Suprapubic skin (tissue), 4 donors: Measurements from ENCODE around the gene CNTD1.

ENCODE experiments used
- EP300 ChIP-seq: sonication (generic); formaldehyde crosslinking; IDR thresholded peaks from one replicate; pipeline ENCODE4 v1.6.1; 2017; ENCODE audit warnings: antibody characterized with exemption
- POLR2A ChIP-seq, 2 donors: fragments of 450-650 bp; IDR thresholded peaks; one replicate each; pipeline ENCODE4 v1.6.1; 2017; ENCODE audit warnings: antibody characterized with exemption in 2 of 2, mild to moderate bottlenecking in 2 of 2, moderate library complexity in 2 of 2
- POLR2AphosphoS5 ChIP-seq, 3 donors: sonication (generic); formaldehyde crosslinking; IDR thresholded peaks; one replicate each; pipeline ENCODE4 v1.6.1; 2017; ENCODE audit warnings: antibody characterized with exemption in 3 of 3
- TF ChIP-seq, protein P1 (sequence below), 2 donors: fragments of 200-600 bp in 1 of 2; fragments of 450-650 bp in 1 of 2; sonication (generic) in 1 of 2; IDR thresholded peaks; one replicate each; pipeline ENCODE4 v1.5.1; 2016 to 2019; ENCODE audit warnings: antibody characterized with exemption in 2 of 2, mild to moderate bottlenecking in 1 of 2, moderate library complexity in 1 of 2

- TF ChIP-seq POLR2A (IDR thresholded peaks at IDR 0.05) (no peak), POLR2AphosphoS5 (IDR thresholded peaks at IDR 0.05) (no peak), EP300 (no peak)
- TF ChIP-seq, protein P1, sequence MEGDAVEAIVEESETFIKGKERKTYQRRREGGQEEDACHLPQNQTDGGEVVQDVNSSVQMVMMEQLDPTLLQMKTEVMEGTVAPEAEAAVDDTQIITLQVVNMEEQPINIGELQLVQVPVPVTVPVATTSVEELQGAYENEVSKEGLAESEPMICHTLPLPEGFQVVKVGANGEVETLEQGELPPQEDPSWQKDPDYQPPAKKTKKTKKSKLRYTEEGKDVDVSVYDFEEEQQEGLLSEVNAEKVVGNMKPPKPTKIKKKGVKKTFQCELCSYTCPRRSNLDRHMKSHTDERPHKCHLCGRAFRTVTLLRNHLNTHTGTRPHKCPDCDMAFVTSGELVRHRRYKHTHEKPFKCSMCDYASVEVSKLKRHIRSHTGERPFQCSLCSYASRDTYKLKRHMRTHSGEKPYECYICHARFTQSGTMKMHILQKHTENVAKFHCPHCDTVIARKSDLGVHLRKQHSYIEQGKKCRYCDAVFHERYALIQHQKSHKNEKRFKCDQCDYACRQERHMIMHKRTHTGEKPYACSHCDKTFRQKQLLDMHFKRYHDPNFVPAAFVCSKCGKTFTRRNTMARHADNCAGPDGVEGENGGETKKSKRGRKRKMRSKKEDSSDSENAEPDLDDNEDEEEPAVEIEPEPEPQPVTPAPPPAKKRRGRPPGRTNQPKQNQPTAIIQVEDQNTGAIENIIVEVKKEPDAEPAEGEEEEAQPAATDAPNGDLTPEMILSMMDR (IDR thresholded peaks at IDR 0.05) = no peak
Measured at GRCh38 chr17:42787266-42787665, 11.4 kb upstream of the CNTD1 start.
